ENCODE data around the gene PHF19. TPM values are rescaled to one million over a fixed set of nuclear protein-coding genes. Genes with fewer than 3 reads are reported as not detected.

The PHF19 gene
- total RNA-seq, 1 donor from 2014 or later: 29.3 TPM

DNA sequence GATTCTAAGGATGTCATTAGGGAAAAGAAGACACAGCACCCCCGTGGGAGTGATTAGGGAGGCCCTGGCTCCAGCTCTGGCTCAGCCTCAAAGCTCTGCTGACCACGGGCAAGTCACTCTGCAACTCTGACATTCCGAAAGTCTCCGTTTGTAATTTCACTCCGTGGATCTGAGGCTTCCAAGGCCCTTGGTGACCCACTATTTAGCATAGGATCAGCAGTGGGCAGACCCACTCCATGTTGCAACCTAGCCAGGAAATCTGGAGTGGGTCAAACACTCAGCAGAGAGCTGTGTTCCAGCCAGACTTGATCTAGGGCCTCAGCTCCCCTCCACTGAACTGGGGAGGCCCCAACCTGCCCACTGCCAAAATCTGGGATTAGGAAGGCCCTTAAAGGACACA is 11.8 kb downstream of the PHF19 start:
- ATAC-seq (no peak), DNase-seq (ENCODE audit: low spot score) (no peak)
- intact Hi-C loops (cut with DNase I): no loop called here

DNA sequence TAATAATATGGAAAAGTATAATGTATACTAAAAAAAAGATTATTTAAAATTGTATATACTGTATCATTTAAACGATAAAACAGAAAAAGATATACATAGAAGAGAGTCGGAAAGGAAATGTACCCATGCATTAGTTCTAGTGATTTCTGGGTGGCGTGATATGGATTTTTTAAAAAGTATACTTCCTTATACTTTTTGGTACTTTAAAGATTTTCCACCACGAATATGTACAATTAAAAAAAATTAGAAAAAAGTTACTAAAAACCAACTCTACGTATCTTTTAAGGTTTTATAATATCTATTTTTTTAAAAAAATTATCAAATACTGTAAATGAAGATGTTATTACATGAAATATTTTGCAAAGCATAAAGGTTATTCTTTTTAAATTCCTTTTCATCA is 12.3 kb downstream of the PHF19 start:
- DNase-seq (ENCODE audit: low spot score) (no peak), ATAC-seq (no peak)
- intact Hi-C loops (cut with DNase I): no loop called here

DNA sequence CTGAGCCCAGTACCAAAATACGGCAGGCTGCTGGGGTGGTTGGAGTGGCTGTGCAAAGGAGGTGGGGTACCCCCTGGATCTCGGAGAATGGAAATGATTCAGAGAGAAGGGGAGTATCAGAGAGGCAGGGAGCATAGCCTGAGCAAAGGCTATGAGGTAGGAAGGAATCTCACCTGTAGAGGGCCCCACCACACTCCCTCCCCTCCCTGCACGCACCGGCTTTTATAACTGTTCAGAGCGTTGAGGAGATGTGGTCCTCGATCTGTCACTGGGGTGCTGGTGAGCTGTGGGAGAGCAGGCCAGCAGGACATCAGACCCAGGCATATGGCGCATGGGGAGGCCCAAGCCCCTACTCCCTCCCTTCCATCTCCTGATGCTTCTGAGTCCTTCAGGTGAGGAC is 13.2 kb downstream of the PHF19 start:
- no peak for ATAC-seq
- DNase-seq (ENCODE audit: low spot score): no peak
- intact Hi-C loops (cut with DNase I): no loop called here

DNA sequence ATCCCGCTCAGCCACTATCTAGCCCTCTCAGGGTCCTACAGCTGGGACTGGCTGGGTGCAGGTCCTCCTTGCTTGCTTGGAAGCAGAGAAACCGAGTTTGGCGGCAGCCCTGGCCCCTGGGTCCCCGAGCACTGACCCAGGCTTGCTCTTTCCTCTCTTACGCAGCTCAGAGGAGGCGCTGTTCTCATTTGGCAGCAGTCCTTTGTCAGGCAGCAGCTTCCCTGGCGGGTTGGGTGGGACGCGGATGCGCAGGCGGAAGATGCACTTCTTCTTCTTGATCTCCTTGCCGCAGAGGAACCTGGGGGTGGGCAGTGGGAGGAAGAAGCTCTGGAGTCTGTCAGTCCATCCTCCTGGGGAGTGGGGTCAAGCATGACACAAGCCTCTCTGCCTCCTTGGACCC is 14.5 kb downstream of the PHF19 start:
- peak; percentile 47 for DNase-seq (ENCODE audit: low spot score)
- ATAC-seq: no peak
- intact Hi-C loops (cut with DNase I): loop anchor here (1.0 kb wide), 1 partner anchor 23 kb away; no protein-coding TSS in a partner anchor

DNA sequence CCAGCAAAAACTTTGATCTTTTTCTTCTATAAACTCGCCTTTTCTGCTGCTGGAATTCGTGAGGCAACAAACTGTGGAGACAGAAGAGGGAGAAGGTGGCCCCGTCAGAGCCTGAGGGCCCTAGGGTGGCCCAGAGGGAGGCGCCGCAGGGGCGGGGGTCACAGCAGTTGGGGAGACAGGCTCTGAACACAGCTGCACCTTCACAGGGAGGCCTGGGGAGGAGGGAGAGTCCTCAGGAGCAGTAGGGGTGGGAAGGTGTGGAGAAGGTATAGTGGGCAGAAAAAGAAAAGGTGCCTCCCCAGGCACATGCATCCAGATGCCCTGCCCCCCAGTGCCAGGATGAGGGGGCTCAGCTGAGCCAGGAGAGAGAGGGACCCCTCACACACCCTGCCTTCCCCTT is 15.1 kb downstream of the PHF19 start:
- intact Hi-C loops (cut with DNase I): loop anchor here (1.0 kb wide), 1 partner anchor 23 kb away; no protein-coding TSS in a partner anchor
- peak; percentile 12 for DNase-seq (ENCODE audit: low spot score)
- ATAC-seq: no peak

DNA sequence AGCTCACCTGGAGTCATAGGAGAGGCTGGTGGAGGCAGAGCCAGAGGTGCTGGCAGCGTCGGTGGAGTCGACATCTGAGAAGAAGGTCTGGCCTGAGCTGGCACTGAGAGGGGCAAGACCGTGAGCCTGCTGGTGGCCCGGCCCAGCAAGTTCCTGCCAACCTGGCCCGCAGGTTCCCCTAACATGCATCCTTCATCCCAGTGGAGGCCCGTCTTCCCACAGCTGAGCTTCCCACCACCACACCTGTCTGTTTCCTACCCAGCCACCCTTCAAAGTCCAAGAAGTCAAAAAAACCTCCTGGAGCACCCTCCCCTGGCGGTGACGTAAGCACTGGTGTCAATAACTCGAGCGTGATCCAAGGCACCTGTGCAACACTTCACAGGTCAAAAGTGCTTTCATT is 16.9 kb downstream of the PHF19 start:
- intact Hi-C loops (cut with DNase I): no loop called here
- no peak for ATAC-seq
- no peak for DNase-seq (ENCODE audit: low spot score)

DNA sequence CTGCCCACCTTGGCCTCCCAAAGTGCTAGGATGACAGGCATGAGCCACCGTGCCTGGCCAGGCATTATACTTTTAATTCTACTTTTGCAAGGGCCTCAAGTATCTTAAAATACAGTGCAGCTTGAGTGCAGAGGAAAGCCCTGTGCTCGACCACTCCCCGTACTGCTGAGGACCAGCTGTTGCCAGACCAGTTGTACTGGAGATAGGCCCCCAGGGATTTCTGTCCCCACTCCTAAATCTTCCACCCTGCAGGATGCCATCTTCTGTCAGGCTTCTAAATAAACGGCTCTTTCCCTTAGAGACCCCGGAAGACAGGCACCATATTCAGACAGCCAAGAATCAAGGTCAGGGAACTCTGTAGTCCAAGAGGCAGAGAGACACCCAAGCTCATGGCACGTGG is 17.6 kb downstream of the PHF19 start:
- intact Hi-C loops (cut with DNase I): no loop called here
- no peak for ATAC-seq

DNA sequence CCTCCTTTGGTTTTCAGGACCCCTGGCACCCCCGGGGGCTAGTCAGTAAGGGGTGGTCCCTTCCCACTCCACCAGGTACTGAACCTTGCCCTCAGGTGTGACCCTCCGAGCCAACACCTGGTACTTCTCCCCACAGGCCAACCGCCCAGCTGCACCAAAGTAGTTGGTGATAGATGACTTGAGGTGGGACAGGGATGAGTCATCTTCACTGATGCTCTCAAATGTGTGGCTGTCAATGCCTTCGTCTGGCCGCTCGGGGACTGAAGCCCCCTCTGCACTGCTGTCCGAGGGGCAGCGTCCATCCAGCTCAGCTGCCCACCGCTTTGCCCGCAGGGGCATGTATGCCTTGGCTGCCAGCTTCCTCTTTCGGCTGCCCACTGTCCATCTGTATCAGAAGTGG is 19.1 kb downstream of the PHF19 start:
- ATAC-seq: no peak
- intact Hi-C loops (cut with DNase I): no loop called here
- DNase-seq (ENCODE audit: low spot score): no peak

More for the DNA sequence above, 17.6 kb downstream of the PHF19 start:
- DNase-seq (ENCODE audit: low spot score): no peak

DNA sequence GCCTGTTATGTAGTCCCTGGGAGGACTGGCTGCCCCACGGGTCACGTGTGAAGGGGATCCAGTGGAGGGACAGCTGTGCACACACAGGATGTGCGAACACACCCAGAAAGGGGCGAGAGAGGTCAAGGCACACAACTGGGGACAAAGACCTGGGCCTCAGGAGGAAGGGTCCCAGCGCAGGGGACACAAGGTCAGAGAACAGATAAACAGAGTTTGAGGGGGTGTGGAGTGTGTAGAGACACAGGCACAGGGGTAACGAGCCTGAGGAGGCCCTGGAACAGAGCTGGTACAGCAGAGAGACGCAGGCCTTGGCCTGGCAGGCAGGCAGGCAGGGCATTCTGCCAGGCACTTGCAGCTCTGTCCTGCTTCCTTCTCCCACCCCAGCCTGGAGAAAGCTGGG is 19.5 kb downstream of the PHF19 start:
- ATAC-seq (no peak), DNase-seq (ENCODE audit: low spot score) (peak; percentile 34)
- intact Hi-C loops (cut with DNase I): no loop called here

DNA sequence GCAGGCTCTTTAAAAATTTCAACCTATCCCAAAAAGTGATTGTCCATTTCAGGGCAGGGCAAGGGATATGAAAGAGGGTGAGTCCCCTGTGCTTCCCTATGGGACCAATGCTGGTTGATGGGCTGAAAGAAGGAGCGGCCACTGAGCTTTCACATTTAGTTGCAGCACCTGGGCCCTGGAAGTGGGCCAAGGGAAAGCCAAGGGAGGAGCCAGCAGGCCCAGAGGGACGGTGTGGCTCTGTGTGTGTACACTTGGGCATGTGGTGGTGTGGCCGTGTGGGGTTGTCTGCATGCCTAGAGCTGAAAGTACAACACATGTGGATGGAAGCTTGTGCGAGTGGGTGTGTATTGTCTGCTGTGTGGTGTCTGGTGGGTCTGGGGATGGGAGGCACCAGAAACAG is 20.3 kb downstream of the PHF19 start:
- intact Hi-C loops (cut with DNase I): no loop called here
- ATAC-seq (peak; percentile 39), DNase-seq (ENCODE audit: low spot score) (no peak)

DNA sequence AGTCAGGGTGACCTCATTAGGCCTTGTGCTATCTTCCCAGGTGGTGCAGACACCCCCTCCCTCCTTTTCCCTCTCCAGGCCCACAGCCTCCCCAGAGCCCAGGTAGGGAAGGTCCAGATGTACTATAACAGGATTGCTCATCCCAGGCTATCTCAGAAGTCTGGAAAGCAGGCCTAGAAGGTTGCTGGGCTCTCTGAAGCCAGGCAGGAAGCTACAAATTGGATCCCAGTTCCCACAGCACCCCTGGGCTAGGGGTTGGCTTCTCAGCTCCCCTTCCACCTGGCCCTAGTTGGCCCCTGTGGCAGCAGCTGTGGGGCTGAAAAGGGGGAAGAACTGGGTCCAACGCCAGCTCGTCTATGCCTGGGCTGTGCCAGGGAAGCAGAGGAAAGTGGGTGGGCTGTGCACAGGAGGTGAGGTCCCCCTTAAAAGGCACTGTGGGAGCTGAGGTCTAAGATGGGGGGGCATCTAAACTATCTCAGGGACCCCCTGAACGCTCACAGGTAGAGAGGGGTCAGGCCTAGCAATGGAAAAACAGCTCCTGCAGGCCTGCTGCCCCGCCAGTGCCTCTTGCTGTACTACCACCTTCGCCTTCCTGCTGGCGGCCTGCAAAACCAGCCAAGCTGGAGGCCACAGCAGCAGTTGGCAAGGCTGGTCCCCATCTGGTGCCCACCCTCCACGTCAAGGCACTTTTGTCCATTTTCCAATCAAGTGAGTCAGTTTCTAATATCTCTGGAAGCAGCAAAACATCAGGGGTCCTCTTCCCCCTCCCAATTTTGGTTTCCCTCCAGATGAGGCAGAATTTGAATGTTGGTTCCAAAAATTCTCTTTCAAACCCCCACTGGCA is 20.9 kb downstream of the PHF19 start:
- ATAC-seq: no peak
- DNase-seq (ENCODE audit: low spot score): no peak
- intact Hi-C loops (cut with DNase I): no loop called here

DNA sequence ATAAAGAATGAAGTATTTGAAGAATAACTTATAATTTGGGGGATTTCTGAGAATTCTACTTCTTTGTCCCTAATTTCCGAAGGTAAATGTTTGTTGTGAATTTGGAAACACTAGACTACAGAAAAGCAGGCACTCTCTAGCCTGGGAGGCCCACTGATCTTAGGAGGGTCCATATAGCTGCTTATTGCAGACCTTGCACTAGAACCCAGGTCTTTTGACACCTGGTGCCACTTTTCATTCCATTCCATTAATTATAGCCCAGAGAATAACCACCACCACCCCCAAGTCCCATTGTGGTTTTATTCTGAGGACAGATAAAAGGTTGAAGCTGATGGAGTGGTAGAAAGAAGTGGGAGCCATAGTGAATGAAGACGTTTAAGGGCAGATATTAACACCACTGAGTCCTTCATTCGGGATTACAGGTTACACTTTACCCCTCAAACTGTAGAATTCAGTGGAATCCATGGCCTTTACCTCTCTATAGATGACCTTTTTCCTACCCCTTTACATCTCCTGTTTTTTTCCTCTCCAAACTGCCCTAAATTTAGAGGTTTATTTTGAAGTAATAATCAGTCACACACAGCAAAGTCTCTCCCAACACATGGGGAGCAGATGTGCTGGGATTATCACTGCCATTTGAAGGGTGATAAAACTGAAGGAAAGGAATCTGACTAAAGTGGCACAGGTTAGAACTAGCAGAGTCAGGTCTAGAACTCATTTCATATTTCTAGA is 22.2 kb downstream of the PHF19 start:
- intact Hi-C loops (cut with DNase I): no loop called here
- no peak for DNase-seq (ENCODE audit: low spot score)
- ATAC-seq: no peak

DNA sequence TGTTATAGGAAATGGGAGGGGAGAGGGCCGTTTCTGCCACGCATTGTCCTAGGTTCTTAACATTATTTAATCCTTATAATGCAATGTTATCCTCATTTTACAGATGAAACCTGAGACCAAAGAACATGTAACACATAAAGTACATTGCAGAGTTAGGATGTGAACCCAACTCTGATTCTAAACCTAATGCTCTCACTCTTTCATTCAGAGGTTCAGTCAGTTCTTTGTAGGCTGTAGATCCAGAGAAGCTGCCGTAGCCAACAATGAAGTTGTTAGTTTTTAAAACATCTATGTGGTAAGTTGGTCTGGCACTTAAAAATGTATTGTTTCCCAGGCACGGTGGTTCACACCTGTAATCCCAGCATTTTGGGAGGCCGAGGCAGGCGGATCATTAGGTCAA is 23.8 kb downstream of the PHF19 start:
- intact Hi-C loops (cut with DNase I): no loop called here

DNA sequence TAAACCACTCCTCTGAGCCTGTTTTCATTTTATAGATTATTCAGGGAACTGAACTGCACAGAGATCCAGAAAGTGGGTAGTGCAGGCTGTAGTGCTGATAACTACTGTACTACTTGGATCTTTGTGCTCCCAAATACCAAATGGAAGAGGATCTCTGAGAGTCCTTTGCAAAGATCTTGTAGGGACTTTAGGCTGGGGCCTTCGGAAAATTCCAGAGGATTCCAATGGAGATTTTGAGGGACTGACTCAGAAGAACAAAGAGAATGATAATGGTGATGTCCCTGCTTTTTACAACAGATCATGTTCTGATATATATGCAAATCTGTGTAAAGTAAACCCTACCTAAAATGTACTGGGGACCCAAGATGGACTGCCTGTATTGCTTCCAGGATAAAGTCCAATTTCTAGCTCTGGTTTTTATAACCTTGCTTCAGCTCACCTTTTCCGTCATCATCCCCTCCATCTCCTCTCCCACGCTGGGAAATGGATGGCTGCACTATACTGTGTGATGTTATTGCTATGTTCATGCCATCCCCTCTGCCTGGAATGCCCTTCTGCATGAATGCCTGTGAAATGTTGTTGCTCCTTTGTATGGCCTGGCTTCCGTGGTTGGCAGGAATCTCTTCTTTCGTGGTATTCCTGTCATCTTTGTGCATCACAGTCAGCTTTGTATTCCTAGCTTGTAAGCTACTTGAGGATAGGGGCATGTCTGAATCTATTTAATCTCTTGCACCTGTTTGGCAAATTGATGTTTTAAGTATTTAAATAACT is 24.6 kb downstream of the PHF19 start:
- DNase-seq (ENCODE audit: low spot score) (no peak), ATAC-seq (no peak)
- intact Hi-C loops (cut with DNase I): no loop called here

More for the DNA sequence above, 23.8 kb downstream of the PHF19 start:
- ATAC-seq: no peak
- DNase-seq (ENCODE audit: low spot score): no peak

DNA sequence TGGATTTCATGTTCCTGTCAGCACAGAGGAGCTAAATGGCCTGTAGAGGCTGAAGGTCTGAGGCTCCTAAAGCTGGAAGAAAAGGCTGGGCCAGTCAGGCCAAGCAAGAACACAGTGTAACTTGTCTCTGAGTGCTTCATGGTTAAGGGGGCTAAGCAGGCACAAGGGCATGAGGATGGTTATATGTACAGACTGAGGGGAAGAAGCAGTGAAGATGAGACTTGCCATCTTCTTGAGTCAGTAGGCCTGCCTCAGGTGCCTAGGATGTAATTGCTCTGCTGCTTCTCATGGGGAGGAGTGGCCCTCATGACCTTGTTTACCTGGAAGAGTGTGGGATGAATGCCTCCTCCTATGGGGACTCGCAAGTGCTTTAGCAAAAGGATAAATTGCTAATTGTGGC is 25.5 kb downstream of the PHF19 start:
- ATAC-seq (no peak), DNase-seq (ENCODE audit: low spot score) (no peak)
- intact Hi-C loops (cut with DNase I): no loop called here

DNA sequence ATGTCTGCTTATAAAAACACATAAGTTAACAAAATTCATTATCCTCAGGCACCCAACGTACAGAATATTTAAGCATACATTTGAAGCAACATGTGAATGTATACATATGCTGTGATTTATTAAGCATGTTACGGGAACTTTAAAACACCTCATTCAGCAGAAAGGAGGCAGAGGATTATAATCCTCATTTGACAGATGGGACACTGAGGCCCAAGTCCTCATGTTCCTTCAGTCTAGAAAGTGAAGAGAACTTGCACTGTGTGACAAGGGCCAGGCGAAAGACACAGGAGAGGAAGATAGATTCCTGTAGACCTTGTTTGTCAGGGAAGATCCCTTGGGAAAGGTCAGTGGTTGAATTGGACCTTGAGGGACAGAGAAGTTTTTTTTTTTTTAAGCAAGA is 26.7 kb downstream of the PHF19 start:
- intact Hi-C loops (cut with DNase I): no loop called here
- no peak for ATAC-seq
- DNase-seq (ENCODE audit: low spot score): no peak

DNA sequence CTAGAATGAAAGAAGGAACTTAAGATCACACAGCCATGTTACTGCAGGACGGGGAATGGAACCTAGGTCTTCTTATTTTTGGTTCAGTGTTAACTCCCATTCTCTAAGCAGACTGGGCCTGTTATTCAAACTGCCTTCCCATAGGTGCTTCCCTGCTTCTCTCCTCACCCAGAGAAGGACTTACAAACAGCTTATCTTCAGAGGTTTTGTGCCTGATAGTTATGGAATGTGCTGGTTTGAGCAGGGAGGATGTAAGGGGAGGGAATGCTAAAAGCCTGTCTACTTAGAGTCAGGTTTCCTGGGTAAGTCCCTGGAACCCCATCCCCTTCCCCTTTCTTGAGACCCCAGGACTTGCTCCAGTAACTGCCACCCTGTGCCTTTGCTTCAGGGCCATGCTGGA is 30.1 kb downstream of the PHF19 start:
- intact Hi-C loops (cut with DNase I): no loop called here
- ATAC-seq (no peak), DNase-seq (ENCODE audit: low spot score) (no peak)

DNA sequence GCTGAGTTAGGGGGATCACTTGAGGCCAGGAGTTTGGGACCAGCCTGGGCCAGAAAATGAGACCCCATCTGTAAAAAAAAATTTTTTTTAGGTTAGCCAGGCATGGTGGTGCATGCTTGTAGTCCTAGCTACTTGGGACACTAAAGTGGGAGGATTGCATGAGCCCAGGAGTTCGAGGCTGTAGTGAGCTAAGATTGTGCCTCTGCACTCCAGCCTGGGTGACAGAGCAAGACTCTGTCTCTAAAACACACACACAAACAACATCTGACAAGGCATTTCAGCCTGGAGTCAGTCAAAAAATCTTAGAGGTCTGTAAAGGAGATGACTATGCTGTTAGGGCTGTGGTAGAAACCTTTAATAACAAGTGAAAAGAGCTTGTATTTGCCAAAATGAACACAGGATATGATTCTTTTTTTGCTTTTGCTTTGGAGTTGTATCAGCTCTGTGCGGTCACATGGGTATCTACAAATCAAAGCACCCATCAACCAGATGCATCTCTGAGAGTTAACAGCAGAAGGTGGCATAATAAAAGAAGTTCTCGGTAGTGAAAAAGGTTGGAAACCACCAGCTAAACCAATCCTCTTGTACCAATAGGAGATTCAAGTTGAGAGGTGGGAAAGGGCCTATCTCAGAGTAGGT is 30.6 kb downstream of the PHF19 start:
- DNase-seq (ENCODE audit: low spot score): no peak
- intact Hi-C loops (cut with DNase I): no loop called here

DNA sequence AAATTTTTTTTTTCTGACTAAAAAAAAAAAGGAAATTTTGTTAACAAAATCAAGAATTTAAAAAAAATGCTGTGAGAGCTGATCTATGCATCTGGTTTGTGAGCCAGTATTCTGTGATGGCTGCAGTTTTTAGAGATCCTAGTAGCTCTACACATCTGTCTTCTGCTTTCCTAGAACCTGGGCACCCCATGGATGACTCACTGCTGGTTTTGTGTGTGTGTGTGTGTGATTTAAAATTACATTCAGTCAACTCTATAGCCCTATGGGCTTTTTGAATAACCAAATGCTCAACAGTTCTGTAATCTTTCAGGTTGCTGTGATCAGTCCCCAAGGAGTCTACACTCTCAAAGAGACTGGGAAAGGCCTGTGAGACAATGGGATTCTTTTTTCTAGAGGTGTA is 31.7 kb downstream of the PHF19 start:
- intact Hi-C loops (cut with DNase I): no loop called here
- no peak for ATAC-seq
- DNase-seq (ENCODE audit: low spot score): no peak

More for the DNA sequence above, 30.6 kb downstream of the PHF19 start:
- no peak for ATAC-seq
